ENCODE results near the gene ZNF319. TPM values are rescaled to one million over a fixed set of nuclear protein-coding genes. Genes with fewer than 3 reads are reported as not detected.

ZNF319 gene
- total RNA-seq, 3 donors from 2014 or later = 8.1 to 9.0 (median 8.3) TPM

DNA sequence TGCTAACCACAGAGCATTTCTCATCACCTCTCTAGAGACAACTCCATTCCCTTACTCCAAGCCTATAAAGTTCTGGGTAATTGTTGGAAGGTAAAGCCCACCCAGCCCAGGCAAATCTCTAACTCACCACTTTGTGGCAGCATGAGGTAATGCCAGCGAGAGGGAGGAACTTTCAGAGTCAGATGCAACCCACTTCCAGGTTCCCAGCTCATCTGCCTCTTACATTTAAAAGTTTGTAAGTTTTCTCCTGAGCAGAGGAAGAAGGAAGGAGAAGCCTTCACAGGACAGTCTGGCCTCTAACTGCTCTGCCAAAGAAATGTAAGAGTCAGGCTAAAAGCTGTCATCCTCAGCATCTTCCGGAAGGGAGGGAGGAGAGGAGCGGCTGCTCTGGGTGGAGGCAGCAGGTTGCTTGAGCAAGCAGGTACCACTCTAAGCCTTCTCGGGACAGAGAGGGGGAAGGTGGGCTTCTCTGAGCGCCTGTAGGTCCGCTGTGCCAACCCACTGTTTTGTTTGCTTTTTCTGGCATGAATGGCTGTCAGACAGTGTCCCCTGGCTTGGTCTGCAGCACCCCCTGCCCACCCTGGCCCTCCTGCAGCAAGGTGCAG is 1.0 kb downstream of the ZNF319 start:
- H3K4me1 Mint-ChIP-seq (ENCODE audit: low read depth) = peaks cover 61% of the 10 kb centered on the region
- H3K9me3 Mint-ChIP-seq = no peaks in the 10 kb centered on the region
- H3K36me3 Mint-ChIP-seq (ENCODE audit: insufficient read depth) = peaks cover 16% of the 10 kb centered on the region
- no peaks in the 10 kb centered on the region for H3K27me3 Mint-ChIP-seq (ENCODE audit: low read depth)
- ATAC-seq = no peak
- DNase-seq = no peak
- H3K4me3 Mint-ChIP-seq = peak overlapping the region; percentile 78

DNA sequence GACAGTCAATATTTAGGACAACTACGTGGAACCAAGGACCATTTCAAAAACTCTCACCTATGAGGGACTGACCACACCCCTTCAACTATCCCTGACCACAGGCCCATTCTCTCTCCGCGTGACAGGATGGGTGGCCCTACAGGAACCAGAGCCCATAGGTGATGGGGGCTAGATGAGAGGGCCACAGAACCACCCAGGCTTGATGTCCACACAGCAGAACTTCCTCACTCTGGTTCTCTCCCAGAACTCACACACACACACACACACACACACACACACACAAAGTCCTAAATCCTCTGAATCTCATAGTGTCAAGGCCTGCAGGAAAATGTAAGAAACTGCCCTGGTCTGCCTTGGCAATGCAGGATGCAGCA is 1.5 kb downstream of the ZNF319 start:
- ATAC-seq (no peak), DNase-seq (no peak)
- H3K4me1 Mint-ChIP-seq (ENCODE audit: low read depth) = peaks cover 62% of the 10 kb centered on the region
- H3K9me3 Mint-ChIP-seq = no peaks in the 10 kb centered on the region
- H3K4me3 Mint-ChIP-seq = peak overlapping the region; percentile 78
- no peaks in the 10 kb centered on the region for H3K27me3 Mint-ChIP-seq (ENCODE audit: low read depth)
- H3K36me3 Mint-ChIP-seq (ENCODE audit: insufficient read depth) = peaks cover 14% of the 10 kb centered on the region

DNA sequence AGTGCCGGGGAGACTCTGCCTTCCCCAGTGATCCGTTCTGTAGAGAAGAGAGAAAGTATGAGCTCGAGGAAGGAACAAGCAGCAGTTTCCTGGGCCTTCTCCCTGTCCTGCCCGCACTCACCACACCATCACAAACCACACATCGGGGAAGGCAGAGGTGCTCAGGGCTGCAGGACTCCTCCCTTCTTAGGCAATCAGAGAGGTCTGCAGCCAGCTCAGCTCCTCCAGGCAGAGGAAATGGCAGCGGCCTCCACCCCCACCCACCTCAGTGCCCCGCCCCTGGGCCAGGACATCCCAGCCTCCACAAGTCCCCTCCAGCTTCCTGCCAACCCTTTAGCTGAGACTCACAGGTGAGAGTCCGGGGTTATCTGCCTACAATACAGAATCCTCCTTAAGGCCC is 2.0 kb downstream of the ZNF319 start:
- DNase-seq = peak; percentile 46
- no peaks in the 10 kb centered on the region for H3K9me3 Mint-ChIP-seq
- no peaks in the 10 kb centered on the region for H3K27me3 Mint-ChIP-seq (ENCODE audit: low read depth)
- H3K36me3 Mint-ChIP-seq (ENCODE audit: insufficient read depth) = peaks cover 11% of the 10 kb centered on the region
- H3K4me3 Mint-ChIP-seq = peak overlapping the region; percentile 78
- H3K4me1 Mint-ChIP-seq (ENCODE audit: low read depth) = peaks cover 60% of the 10 kb centered on the region
- ATAC-seq = peak; percentile 1 to 3

DNA sequence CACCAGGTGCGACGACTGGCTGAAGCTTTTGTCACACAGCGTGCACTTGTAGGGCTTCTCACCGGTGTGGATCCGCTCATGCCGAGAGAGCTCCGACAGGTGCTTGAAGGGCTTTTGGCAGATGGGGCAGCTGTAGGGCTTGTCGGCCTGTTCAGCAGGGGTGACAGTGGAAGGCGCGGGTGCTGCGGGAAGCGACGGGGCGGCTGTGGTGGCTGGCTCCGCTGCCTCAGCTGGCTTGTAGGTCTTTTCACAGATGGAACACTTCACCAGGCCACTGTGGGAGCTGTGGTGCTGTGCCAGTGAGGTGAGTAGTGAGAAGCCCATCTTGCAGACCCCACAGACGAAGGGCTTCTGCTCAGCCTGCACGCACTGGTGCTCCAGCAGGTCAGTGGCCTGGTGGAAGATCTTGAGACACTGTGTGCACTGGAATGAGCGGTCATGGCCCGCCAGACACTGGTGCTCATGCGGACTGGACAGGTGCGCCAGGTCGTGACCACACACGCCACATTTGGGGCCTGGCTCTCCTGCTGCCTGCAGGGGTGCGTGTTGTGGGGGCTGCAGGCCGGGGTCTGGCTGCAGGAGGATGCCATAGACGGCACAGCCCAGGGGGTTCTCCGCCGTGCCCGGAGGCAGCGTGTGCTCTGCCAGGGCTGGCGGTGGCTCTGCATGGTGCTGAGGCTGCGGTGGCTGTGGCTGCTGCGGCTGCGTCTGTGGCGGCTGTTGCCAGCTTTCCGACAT is 2.8 kb downstream of the ZNF319 start:
- DNase-seq = no peak
- Mint-ChIP-seq H3K27me3 (ENCODE audit: low read depth) (no peaks in the 10 kb centered on the region), H3K36me3 (ENCODE audit: insufficient read depth) (peaks cover 11% of the 10 kb centered on the region), H3K4me1 (ENCODE audit: low read depth) (peaks cover 57% of the 10 kb centered on the region), H3K4me3 (no peak overlapping the region), H3K9me3 (no peaks in the 10 kb centered on the region)
- ATAC-seq = no peak

DNA sequence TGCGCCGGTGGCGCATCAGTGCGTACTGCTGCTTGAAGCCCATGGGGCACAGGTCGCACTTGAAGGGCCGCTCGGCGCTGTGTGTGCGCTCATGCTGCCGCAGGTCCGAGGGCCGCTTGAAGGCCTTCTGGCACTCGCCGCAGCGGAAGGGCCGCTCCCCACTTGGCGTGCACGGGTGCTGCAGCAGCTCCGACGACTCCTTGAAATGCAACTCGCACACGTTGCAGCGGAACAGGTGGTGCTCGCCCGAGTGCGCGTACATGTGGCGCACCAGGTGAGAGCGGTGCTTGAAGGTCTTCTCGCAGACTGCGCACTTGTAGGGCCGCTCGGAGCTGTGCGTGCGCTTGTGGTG is 3.3 kb downstream of the ZNF319 start:
- Mint-ChIP-seq H3K4me3 (no peak overlapping the region), H3K36me3 (ENCODE audit: insufficient read depth) (peaks cover 11% of the 10 kb centered on the region), H3K9me3 (no peaks in the 10 kb centered on the region), H3K27me3 (ENCODE audit: low read depth) (no peaks in the 10 kb centered on the region), H3K4me1 (ENCODE audit: low read depth) (peaks cover 55% of the 10 kb centered on the region)
- DNase-seq = no peak
- no peak for ATAC-seq

DNA sequence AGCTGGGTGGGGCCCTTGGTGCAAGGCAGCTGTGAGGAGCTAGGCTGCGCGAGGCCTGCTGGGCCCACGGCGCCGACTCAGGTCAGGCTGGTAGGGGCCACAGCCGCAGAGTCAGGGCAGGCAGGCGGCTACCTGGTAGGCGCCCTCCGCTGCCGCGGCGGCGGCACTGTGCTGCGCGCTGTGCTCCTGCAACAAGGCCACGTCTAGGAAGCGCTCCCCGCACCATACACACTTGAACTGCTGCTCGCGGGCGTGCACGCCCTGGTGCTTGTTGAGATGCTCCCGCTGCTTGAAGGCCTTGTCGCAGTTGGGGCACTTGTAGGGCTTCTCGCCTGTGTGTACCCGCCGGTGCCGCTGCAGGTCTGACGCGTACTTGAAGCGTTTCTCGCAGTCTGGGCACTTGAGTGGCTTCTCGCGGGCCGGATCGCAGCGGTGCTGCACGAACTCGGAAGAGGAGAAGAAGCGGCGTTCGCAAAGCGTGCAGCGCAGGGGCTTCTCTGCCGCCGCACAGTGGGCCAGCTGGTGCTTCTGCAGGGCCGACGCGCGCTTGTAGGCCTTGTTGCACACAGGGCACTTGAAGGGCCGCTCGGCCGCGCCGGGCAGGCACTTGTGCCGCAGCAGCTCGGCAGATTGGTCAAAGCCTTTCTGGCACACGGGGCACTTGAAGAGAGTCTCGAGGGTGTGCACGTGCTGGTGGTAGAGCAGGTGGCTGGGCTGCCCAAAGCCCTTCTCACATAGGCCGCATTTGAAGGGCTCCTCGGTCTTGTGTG is 3.9 kb downstream of the ZNF319 start:
- Mint-ChIP-seq H3K9me3 (no peaks in the 10 kb centered on the region), H3K36me3 (ENCODE audit: insufficient read depth) (peaks cover 11% of the 10 kb centered on the region), H3K4me3 (no peak overlapping the region), H3K27me3 (ENCODE audit: low read depth) (no peaks in the 10 kb centered on the region), H3K4me1 (ENCODE audit: low read depth) (peaks cover 49% of the 10 kb centered on the region)
- ATAC-seq = no peak
- no peak for DNase-seq

DNA sequence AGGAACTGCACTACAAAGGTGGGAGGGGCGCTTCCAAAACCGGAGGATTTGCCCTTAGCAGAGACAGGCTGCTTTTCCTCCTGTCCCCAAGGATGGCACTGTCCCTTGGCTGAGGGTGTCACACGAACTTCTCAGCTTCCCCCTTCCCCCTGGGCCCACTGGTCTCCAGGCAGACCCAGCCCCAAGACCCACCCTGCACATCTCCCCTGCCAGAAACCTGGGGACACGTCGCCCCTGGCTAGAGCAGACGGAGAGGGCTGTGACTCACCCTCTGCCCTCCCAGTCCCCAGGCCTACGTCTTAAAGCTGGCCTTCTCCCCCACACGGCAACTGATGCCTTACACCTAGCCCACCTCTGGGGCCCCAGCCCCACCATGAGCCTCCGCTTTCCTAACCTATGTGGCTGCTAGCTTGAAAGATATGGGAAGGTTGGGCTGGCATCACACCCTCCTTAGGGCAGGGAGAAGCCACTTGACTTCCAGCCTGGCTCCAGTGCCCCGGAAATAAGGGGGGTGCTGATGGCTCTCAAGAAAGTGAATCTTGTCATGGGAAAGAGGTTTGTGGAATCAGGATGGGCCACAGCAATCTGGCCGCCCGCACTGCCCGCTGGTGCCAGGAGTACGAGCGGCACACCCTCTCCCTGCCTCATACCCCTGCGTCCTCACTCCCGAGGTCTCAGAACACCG is 4.6 kb downstream of the ZNF319 start:
- Mint-ChIP-seq H3K36me3 (ENCODE audit: insufficient read depth) (peaks cover 11% of the 10 kb centered on the region), H3K27me3 (ENCODE audit: low read depth) (no peaks in the 10 kb centered on the region), H3K4me1 (ENCODE audit: low read depth) (peaks cover 50% of the 10 kb centered on the region), H3K9me3 (no peaks in the 10 kb centered on the region), H3K4me3 (no peak overlapping the region)
- DNase-seq (no peak), ATAC-seq (no peak)

DNA sequence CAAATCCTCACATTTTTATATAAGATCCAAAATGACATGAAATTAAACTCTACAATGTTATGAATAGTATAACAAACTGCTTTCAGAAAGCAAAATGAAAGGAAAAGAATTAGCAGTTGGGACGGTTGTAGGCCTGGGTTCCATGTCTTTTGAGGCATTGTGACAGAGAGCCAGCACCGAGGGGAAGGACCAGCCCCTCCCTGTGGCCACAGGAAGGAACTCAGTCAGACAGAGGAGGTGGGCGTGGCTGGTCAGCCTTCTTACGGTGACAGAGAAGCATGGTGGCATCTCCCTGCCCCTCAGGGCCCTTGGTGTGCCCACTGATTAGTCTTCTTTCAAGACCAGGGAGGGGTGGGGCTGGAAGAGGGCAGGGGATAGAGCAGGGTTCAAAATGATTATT is 5.7 kb downstream of the ZNF319 start:
- H3K4me3 Mint-ChIP-seq = no peak overlapping the region
- no peaks in the 10 kb centered on the region for H3K9me3 Mint-ChIP-seq
- no peaks in the 10 kb centered on the region for H3K27me3 Mint-ChIP-seq (ENCODE audit: low read depth)
- H3K36me3 Mint-ChIP-seq (ENCODE audit: insufficient read depth) = peaks cover 11% of the 10 kb centered on the region
- DNase-seq (peak; percentile 22), ATAC-seq (peak; percentile 31 to 32)
- peaks cover 50% of the 10 kb centered on the region for H3K4me1 Mint-ChIP-seq (ENCODE audit: low read depth)

DNA sequence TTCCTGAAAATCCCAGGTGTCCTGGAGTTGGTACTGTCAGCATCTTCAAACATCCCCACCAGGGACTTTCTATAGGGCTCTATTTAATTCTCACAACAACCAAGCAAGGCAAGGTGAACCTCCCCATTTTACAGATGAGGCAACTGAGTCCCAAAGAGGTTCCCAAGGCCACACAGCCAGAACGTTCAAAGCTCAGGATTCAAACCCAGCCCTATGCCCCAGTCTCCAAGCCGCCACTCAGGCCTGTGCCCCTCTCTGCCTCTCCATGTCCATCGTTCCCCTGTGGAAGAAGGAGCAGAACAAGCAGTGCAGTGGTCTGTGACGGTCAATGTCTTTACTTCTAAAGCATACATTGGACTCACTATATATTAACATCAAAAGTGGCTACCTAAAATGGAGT is 6.1 kb downstream of the ZNF319 start:
- Mint-ChIP-seq H3K27me3 (ENCODE audit: low read depth) (no peaks in the 10 kb centered on the region), H3K9me3 (no peaks in the 10 kb centered on the region), H3K36me3 (ENCODE audit: insufficient read depth) (peaks cover 11% of the 10 kb centered on the region), H3K4me3 (no peak overlapping the region), H3K4me1 (ENCODE audit: low read depth) (peaks cover 48% of the 10 kb centered on the region)
- ATAC-seq (no peak), DNase-seq (no peak)

DNA sequence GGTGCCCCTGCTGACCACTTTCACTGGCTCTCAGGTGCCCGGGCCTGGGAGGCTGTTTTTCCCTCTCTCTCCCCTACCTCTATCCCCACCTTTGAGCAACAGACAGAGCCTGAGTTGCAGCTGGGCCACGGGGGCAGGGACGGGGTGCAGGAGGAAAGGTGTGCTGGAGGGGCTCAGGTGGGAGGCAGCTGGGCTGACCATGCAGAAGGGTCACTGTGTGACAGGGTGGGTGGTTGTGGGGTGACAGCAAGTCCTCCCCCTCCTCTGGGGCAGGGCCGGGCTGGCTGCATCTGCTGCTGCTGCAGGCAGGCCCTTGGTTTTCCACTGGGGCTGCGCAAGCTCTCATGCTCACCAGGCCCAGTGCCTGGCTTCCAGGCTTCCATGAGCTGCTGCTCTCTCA is 6.6 kb downstream of the ZNF319 start:
- H3K4me1 Mint-ChIP-seq (ENCODE audit: low read depth) = peaks cover 43% of the 10 kb centered on the region
- no peaks in the 10 kb centered on the region for H3K27me3 Mint-ChIP-seq (ENCODE audit: low read depth)
- H3K36me3 Mint-ChIP-seq (ENCODE audit: insufficient read depth) = peaks cover 11% of the 10 kb centered on the region
- no peaks in the 10 kb centered on the region for H3K9me3 Mint-ChIP-seq
- ATAC-seq (no peak), DNase-seq (no peak)
- H3K4me3 Mint-ChIP-seq = no peak overlapping the region

DNA sequence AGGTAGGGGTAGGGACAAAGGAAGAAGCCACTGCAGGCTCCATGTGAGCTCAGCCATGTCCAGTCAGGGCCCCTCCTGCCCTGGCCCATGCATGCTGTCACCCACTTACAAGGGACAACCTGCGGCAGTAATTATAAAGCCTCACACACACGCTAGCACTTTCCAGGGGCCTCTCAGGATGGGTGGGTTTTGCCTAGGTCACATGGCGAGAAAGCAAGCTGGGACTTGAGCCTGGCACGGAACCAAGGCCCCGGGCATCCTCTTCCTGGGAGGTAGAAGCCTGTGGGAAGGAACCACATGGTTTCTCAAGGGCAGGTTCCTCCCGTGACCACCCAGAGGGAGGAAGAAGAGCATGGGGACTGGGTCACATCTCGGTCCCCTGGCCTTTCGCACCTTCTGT is 7.0 kb downstream of the ZNF319 start:
- H3K27me3 Mint-ChIP-seq (ENCODE audit: low read depth) = no peaks in the 10 kb centered on the region
- DNase-seq = no peak
- H3K36me3 Mint-ChIP-seq (ENCODE audit: insufficient read depth) = peaks cover 11% of the 10 kb centered on the region
- H3K4me1 Mint-ChIP-seq (ENCODE audit: low read depth) = peaks cover 39% of the 10 kb centered on the region
- ATAC-seq = no peak
- H3K4me3 Mint-ChIP-seq = no peak overlapping the region
- H3K9me3 Mint-ChIP-seq = no peaks in the 10 kb centered on the region

DNA sequence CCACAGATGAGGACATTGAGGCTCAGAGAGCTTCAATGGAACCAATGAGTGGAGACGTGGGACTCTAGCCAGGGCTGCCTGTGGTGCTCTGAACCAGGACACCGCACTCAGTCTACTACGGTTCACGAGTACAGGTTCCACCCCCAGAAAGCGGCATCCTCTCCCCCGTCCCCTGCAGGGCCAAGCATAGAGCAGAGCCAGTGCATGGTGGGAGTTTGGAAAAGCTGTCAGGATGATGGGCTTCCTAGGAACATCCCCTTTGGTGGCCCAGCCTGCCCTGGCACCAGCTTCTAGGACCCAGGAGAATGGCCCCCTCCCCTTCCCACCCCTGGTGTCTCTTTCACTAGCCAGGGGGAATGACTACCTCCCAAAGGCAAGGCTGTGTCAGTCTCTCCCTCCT is 8.4 kb downstream of the ZNF319 start:
- Mint-ChIP-seq H3K4me1 (ENCODE audit: low read depth) (peaks cover 25% of the 10 kb centered on the region), H3K9me3 (no peaks in the 10 kb centered on the region), H3K27me3 (ENCODE audit: low read depth) (no peaks in the 10 kb centered on the region), H3K4me3 (no peak overlapping the region), H3K36me3 (ENCODE audit: insufficient read depth) (peaks cover 5% of the 10 kb centered on the region)
- ATAC-seq (no peak), DNase-seq (no peak)

DNA sequence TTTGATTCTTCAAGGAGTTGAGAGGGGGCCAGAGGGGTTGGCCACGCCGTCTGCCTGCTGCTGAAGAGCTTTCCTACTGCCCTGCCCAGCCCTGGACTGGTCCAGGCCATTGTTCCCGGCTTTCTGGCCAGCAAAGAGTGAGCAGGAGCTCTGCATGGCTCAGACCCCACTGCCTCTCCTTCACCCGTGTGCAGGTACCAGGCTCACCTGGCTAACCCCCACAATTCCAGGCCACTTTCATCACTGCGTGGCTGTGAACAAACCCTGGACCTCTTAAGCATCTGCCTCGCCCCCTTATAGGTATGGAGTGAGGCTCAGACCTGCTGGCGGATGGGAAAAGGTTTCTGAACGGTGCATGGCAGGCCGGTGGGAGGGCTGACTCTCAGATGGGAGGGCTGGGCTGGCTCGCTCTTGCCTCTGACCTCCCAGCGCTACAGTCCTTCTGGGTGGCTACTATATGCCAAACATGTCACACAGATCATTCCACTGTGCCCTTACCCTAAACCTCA is 8.9 kb downstream of the ZNF319 start:
- Mint-ChIP-seq H3K36me3 (ENCODE audit: insufficient read depth) (peaks cover 2% of the 10 kb centered on the region), H3K9me3 (no peaks in the 10 kb centered on the region), H3K4me1 (ENCODE audit: low read depth) (peaks cover 24% of the 10 kb centered on the region), H3K27me3 (ENCODE audit: low read depth) (no peaks in the 10 kb centered on the region), H3K4me3 (no peak overlapping the region)
- ATAC-seq (no peak), DNase-seq (no peak)

DNA sequence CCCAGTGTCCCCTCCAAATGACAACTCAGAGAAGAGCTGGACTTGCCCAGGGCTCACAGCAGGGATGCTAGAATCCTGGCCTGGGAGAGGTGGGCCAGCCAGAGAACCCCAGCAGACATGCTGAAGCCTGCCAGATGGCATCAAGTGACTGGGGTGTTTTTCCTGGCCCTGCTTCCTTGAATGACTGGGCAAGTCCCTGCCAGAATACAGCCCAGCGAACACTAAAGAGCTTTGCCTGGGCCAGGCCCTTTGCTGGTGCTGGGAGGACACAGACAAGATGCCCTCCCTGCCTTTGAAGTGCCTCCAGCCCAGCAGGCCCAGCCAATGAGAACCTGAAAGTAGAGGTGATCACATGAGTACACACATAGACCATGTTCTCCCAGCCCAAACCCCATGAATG is 11.5 kb downstream of the ZNF319 start:
- Mint-ChIP-seq H3K27me3 (ENCODE audit: low read depth) (no peaks in the 10 kb centered on the region), H3K4me3 (no peak overlapping the region), H3K4me1 (ENCODE audit: low read depth) (peaks cover 19% of the 10 kb centered on the region), H3K36me3 (ENCODE audit: insufficient read depth) (no peaks in the 10 kb centered on the region), H3K9me3 (no peaks in the 10 kb centered on the region)
- no peak for ATAC-seq
- DNase-seq = no peak
